HFFc6 (cell line): ENCODE measurements around the gene PHRF1. TPM values are rescaled to one million over a fixed set of nuclear protein-coding genes. Genes with fewer than 3 reads are reported as not detected.

Source experiments
- DNase-seq: peaks from one replicate; pipeline ENCODE4 v3.0.0-alpha.2; 2018
- H3K27ac Mint-ChIP-seq: 2 replicates; pipeline ENCODE4 v1.8.0; 2020; ENCODE audit warnings: mild to moderate bottlenecking, mixed read lengths
- H3K27me3 Mint-ChIP-seq: 2 replicates; pipeline ENCODE4 v1.8.0; 2021; ENCODE audit warnings: mild to moderate bottlenecking, moderate library complexity, mixed read lengths; ENCODE audit not compliant: insufficient read depth
- H3K36me3 Mint-ChIP-seq: 2 replicates; pipeline ENCODE4 v1.8.0; 2021; ENCODE audit warnings: low read depth, mixed read lengths
- H3K4me1 Mint-ChIP-seq: 2 replicates; pipeline ENCODE4 v1.8.0; 2020; ENCODE audit warnings: low read depth, mixed read lengths
- H3K4me3 Mint-ChIP-seq: 2 replicates; pipeline ENCODE4 v1.8.0; 2020; ENCODE audit warnings: mild to moderate bottlenecking, moderate library complexity, mixed read lengths
- H3K9me3 Mint-ChIP-seq: 2 replicates; pipeline ENCODE4 v1.8.0; 2020; ENCODE audit warnings: mild to moderate bottlenecking, mixed read lengths
- CTCF ChIP-seq: fragments of 200-600 bp; sonication (generic); IDR thresholded peaks from 2 replicates; pipeline ENCODE4 v1.5.0; 2021; ENCODE audit warnings: antibody characterized with exemption, mild to moderate bottlenecking
- total RNA-seq, 6 experiments: library from RNA; stranded (reverse); fragmentation: NEBNext Ultra II Directional; extraction: Animal tissue kit (Norgen Biotek cat#: 25700); gene quantifications; 2 replicates in 1 of 6; 3 replicates in 5 of 6; pipeline ENCODE4 v1.2.3, GENCODE V29; 2021

Gene PHRF1
- total RNA-seq, 6 experiments from 2014 or later = 23.8 to 27.5 (median 24.8) TPM

- no peak overlapping the region for H3K4me3 Mint-ChIP-seq
Observed at GRCh38 chr11:618856-619627, 42.8 kb downstream of the PHRF1 start.

GRCh38 chr11:619628-620050 is 43.4 kb downstream of the PHRF1 start:
- DNase-seq = no peak
- no peak overlapping the region for H3K27ac Mint-ChIP-seq
- no peaks in the 10 kb centered on the region for H3K36me3 Mint-ChIP-seq
- peaks cover 8% of the 10 kb centered on the region; the same call in 1 of the 2 replicates for H3K4me1 Mint-ChIP-seq
- no peak overlapping the region for H3K4me3 Mint-ChIP-seq
- H3K27me3 Mint-ChIP-seq = peaks cover 12% of the 10 kb centered on the region
- H3K9me3 Mint-ChIP-seq = no peaks in the 10 kb centered on the region
- TF ChIP-seq CTCF = no peak

More at GRCh38 chr11:618856-619627, 42.8 kb downstream of the PHRF1 start:
- TF ChIP-seq CTCF = no peak
- no peak for DNase-seq
- Mint-ChIP-seq H3K27ac (no peak overlapping the region), H3K36me3 (no peaks in the 10 kb centered on the region), H3K4me1 (peaks cover 8% of the 10 kb centered on the region; the same call in 1 of the 2 replicates), H3K9me3 (no peaks in the 10 kb centered on the region), H3K27me3 (peaks cover 12% of the 10 kb centered on the region)

- no peak for TF ChIP-seq CTCF
- no peak for DNase-seq
Observed at GRCh38 chr11:620201-620600, 43.9 kb downstream of the PHRF1 start.

GRCh38 chr11:620935-621814 is 44.9 kb downstream of the PHRF1 start:
- H3K4me1 Mint-ChIP-seq = peaks cover 8% of the 10 kb centered on the region; the same call in 1 of the 2 replicates
- H3K4me3 Mint-ChIP-seq = no peak overlapping the region
- H3K27me3 Mint-ChIP-seq = peaks cover 9% of the 10 kb centered on the region
- TF ChIP-seq CTCF = no peak
- H3K27ac Mint-ChIP-seq = no peak overlapping the region
- no peak for DNase-seq
- no peaks in the 10 kb centered on the region for H3K9me3 Mint-ChIP-seq
- no peaks in the 10 kb centered on the region for H3K36me3 Mint-ChIP-seq

More at GRCh38 chr11:620201-620600, 43.9 kb downstream of the PHRF1 start:
- Mint-ChIP-seq H3K36me3 (no peaks in the 10 kb centered on the region), H3K4me1 (peaks cover 8% of the 10 kb centered on the region; the same call in 1 of the 2 replicates), H3K4me3 (no peak overlapping the region), H3K9me3 (no peaks in the 10 kb centered on the region), H3K27me3 (peaks cover 12% of the 10 kb centered on the region), H3K27ac (no peak overlapping the region)

GRCh38 chr11:621838-622237 is 45.6 kb downstream of the PHRF1 start:
- Mint-ChIP-seq H3K4me3 (no peak overlapping the region), H3K4me1 (peaks cover 8% of the 10 kb centered on the region; the same call in 1 of the 2 replicates), H3K36me3 (no peaks in the 10 kb centered on the region), H3K27ac (no peak overlapping the region), H3K9me3 (no peaks in the 10 kb centered on the region), H3K27me3 (peaks cover 6% of the 10 kb centered on the region)
- DNase-seq = no peak
- no peak for TF ChIP-seq CTCF
